ENCODE results near the gene HMGB1. TPM values are rescaled to one million over a fixed set of nuclear protein-coding genes. Genes with fewer than 3 reads are reported as not detected.

HMGB1 gene
- total and polyA plus RNA-seq, 7 donors: 126 to 332 (median 210) TPM

DNA sequence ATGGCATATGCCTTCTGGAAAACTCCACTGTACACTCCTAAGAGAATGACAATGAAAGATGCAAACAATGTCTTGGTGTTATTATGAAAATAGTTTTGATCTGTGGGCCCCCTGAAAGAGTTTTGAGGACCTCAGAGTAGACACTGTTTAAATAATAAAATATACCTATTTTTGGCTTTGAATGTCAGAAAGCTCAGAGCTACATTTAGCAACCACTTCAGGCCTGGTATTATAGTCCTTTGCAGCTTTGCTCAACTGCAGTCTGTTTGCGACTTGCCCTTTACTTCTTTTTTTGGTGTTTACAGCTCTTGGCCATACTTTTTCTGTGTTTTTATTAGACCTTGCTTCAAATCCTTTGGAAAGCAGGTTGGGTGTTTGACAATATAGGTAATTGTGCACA lies 49.3 kb downstream of the HMGB1 start:
- Histone ChIP-seq H3K27me3 (ENCODE audit: insufficient read depth in 3 of 3, low read length in 2 of 3) (no peaks in the 10 kb centered on the region), H3K4me3 (no peak overlapping the region), H3K36me3 (ENCODE audit: insufficient read depth in 1 of 2, low read depth in 1 of 2) (no peaks in the 10 kb centered on the region), H3K4me1 (peaks cover 4% of the 10 kb centered on the region), H3K9me3 (no peaks in the 10 kb centered on the region), H3K27ac (no peak overlapping the region)
- intact Hi-C loops (cut with DNase I): no loop called here
- no peak for DNase-seq
- 91 to 95% (median 94%) methylated on average over 1 of the region's 1 CpG for WGBS, 3 donors
- ATAC-seq: no peak
- TF ChIP-seq, protein P1, sequence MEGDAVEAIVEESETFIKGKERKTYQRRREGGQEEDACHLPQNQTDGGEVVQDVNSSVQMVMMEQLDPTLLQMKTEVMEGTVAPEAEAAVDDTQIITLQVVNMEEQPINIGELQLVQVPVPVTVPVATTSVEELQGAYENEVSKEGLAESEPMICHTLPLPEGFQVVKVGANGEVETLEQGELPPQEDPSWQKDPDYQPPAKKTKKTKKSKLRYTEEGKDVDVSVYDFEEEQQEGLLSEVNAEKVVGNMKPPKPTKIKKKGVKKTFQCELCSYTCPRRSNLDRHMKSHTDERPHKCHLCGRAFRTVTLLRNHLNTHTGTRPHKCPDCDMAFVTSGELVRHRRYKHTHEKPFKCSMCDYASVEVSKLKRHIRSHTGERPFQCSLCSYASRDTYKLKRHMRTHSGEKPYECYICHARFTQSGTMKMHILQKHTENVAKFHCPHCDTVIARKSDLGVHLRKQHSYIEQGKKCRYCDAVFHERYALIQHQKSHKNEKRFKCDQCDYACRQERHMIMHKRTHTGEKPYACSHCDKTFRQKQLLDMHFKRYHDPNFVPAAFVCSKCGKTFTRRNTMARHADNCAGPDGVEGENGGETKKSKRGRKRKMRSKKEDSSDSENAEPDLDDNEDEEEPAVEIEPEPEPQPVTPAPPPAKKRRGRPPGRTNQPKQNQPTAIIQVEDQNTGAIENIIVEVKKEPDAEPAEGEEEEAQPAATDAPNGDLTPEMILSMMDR (IDR thresholded peaks at IDR 0.05): no peak

DNA sequence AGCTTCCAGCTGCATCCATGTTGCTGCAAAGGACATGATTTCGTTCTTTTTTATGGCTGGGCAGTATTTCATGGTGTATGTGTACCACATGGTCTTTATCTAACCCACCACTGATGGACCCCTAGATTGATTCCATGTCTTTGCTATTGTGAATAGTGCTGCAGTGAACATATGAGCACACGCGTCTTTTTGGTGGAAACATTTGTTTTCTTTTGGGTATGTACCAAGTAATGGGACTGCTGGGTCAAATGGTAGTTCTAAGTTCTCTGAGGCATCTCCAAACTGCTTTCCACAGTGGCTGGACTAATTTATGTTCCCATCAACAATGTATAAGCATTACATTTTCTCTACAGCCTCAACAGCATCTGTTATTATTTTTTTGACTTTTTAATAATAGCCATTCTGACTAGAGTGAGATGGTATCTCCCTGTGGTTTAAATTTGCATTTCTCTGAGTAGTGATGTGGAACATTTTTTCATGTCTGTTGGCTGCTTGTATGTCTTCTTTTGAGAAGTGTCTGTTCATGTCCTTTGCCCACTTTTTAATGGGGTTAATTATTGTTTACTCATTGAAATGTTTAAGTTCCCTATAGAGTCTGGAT lies 50.2 kb downstream of the HMGB1 start:
- H3K27ac ChIP-seq: no peak overlapping the region
- DNase-seq: no peak
- no peak overlapping the region for H3K4me3 ChIP-seq
- 72 to 87% (median 75%) methylated on average over 3 of the region's 3 CpGs for WGBS, 3 donors
- no peaks in the 10 kb centered on the region for H3K9me3 ChIP-seq
- H3K27me3 ChIP-seq (ENCODE audit: insufficient read depth in 3 of 3, low read length in 2 of 3): no peaks in the 10 kb centered on the region
- intact Hi-C loops (cut with DNase I): no loop called here
- H3K36me3 ChIP-seq (ENCODE audit: insufficient read depth in 1 of 2, low read depth in 1 of 2): no peaks in the 10 kb centered on the region
- H3K4me1 ChIP-seq: no peaks in the 10 kb centered on the region
- TF ChIP-seq, protein P1 (IDR thresholded peaks at IDR 0.05): no peak
- ATAC-seq: no peak

DNA sequence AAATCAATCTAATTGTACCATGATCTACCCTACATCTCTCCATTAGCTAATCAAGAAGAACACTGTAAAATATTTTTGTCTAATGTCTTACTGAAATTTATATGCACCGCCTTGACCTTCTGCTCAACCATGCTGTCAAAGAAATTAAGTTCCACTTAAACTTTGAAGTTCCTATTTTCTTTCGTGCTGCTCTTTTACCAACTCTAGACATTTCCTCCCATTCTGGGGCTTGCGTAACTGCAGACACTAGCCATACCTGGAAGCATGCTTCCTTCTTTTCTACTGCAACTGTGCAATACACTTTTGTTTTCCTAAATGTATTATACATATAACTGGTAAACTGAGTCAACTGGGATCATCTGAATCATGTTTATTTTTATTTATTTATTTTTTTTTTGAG lies 51.9 kb downstream of the HMGB1 start:
- peaks cover 1% of the 10 kb centered on the region for H3K4me1 ChIP-seq
- intact Hi-C loops (cut with DNase I): no loop called here
- no peak overlapping the region for H3K27ac ChIP-seq
- WGBS, 3 donors: 56 to 86% (median 58%) methylated on average over 3 of the region's 3 CpGs
- H3K27me3 ChIP-seq (ENCODE audit: insufficient read depth in 3 of 3, low read length in 2 of 3): no peaks in the 10 kb centered on the region
- H3K9me3 ChIP-seq: no peaks in the 10 kb centered on the region
- DNase-seq: no peak
- no peaks in the 10 kb centered on the region for H3K36me3 ChIP-seq (ENCODE audit: insufficient read depth in 1 of 2, low read depth in 1 of 2)
- no peak overlapping the region for H3K4me3 ChIP-seq
- no peak for ATAC-seq
- TF ChIP-seq, protein P1 (IDR thresholded peaks at IDR 0.05): no peak

DNA sequence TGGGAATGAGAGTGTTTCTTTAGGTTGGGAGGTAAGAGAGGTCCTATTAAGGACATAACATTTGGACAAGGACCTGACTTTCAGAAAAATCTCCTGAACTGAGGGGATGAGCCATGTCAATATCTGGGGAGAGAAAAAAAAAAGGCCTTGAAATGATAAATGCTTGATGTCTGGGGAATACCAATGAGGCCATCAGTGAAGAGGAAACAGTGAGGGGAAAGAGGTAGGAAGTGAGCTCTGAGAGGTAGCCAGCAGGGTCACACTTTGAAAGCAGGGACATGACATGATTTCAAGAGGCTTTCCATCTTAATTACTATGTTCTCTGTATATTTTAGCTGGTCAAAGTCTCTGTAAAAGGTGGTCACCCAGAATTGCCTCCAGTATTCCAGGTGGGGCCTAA lies 53.4 kb downstream of the HMGB1 start:
- H3K4me1 ChIP-seq: peaks cover 5% of the 10 kb centered on the region
- TF ChIP-seq, protein P1 (IDR thresholded peaks at IDR 0.05): no peak
- no peak overlapping the region for H3K4me3 ChIP-seq
- no peaks in the 10 kb centered on the region for H3K36me3 ChIP-seq (ENCODE audit: insufficient read depth in 1 of 2, low read depth in 1 of 2)
- intact Hi-C loops (cut with DNase I): no loop called here
- DNase-seq (no peak), ATAC-seq (no peak)
- no peaks in the 10 kb centered on the region for H3K27me3 ChIP-seq (ENCODE audit: insufficient read depth in 3 of 3, low read length in 2 of 3)
- H3K9me3 ChIP-seq: no peaks in the 10 kb centered on the region
- no peak overlapping the region for H3K27ac ChIP-seq

DNA sequence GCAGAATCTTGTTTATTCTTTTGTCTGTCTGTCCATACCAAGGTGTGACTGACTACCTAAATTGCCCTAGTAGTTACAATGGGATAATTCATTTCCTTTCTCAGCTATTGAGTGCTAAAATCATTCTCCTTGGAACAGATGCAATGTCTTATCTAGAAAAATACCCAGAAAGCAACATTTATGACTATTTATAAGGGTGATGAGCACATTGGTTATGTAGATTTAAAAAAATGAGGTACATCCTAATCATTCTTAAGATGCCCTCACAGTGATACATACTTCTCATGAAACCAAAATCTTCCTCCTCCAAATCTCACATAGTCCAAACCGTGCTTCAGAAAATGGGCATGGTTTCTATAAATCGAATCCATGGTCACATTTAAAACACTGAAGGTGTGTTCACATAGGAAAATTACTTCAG lies 55.0 kb downstream of the HMGB1 start:
- DNase-seq (no peak), ATAC-seq (no peak)
- peaks cover 5% of the 10 kb centered on the region for H3K4me1 ChIP-seq
- H3K36me3 ChIP-seq (ENCODE audit: insufficient read depth in 1 of 2, low read depth in 1 of 2): no peaks in the 10 kb centered on the region
- no peaks in the 10 kb centered on the region for H3K27me3 ChIP-seq (ENCODE audit: insufficient read depth in 3 of 3, low read length in 2 of 3)
- no peaks in the 10 kb centered on the region for H3K9me3 ChIP-seq
- TF ChIP-seq, protein P1 (IDR thresholded peaks at IDR 0.05): no peak
- H3K4me3 ChIP-seq: no peak overlapping the region
- no peak overlapping the region for H3K27ac ChIP-seq
- intact Hi-C loops (cut with DNase I): no loop called here
- 89 to 94% (median 92%) methylated on average over 2 of the region's 2 CpGs for WGBS, 3 donors

All from psoas muscle (tissue), 8 donors.